Astrocyte (in vitro differentiated cells and primary cell): ENCODE measurements around the gene HECW1.

ENCODE experiments used
- CTCF ChIP-seq: IDR thresholded peaks from 2 replicates; pipeline ENCODE4 v1.5.1; 2011; ENCODE audit warnings: low read depth, mild to moderate bottlenecking, inconsistent platforms, low read length, moderate library complexity; ENCODE audit not compliant: insufficient read depth
- EZH2 ChIP-seq: IDR thresholded peaks from 2 replicates; pipeline ENCODE4 v1.6.1; 2012; ENCODE audit warnings: mild to moderate bottlenecking, low read length, inconsistent platforms; ENCODE audit not compliant: insufficient read depth

DNA sequence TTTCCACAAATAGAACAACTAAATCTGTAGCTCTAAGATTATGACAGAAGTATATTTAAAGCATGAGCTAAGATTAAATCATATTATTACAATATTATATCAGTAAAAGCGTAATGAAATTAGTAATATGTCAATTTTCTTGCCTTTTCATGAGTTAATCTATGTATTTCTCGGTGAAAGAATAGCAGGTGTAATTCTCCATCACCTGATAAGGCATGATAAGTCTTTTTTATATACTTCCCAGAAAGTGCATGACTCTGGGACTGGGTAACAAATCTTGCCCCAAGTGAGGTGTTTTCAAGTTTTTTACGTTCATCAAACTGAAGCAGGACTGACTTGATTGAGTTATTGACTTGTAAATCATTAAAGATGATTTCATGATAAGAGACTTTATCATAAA lies 100.5 kb downstream of the HECW1 start:
- no peak for TF ChIP-seq CTCF
- no peak for TF ChIP-seq EZH2
